Head of caudate nucleus (tissue), 42 donors: ENCODE measurements around the gene FRYL.
"Not testable (repeated sequence)": the region's sequence is repeated elsewhere in the genome, so short reads cannot be mapped to it uniquely, and the experiment has no call there.

Experiments used
- DNase-seq, 42 donors: peaks; one replicate each; pipeline versions ENCODE4 v3.0.0 to v3.0.0-alpha.2; 2020 to 2021; ENCODE audit warnings: mixed read lengths in 7 of 42
- intact Hi-C: fragments of 100-400 bp; cut with DNase I; formaldehyde crosslinking; loops from one replicate; pipeline ENCODE4 v1.15.0; 2022

The FRYL gene

DNA sequence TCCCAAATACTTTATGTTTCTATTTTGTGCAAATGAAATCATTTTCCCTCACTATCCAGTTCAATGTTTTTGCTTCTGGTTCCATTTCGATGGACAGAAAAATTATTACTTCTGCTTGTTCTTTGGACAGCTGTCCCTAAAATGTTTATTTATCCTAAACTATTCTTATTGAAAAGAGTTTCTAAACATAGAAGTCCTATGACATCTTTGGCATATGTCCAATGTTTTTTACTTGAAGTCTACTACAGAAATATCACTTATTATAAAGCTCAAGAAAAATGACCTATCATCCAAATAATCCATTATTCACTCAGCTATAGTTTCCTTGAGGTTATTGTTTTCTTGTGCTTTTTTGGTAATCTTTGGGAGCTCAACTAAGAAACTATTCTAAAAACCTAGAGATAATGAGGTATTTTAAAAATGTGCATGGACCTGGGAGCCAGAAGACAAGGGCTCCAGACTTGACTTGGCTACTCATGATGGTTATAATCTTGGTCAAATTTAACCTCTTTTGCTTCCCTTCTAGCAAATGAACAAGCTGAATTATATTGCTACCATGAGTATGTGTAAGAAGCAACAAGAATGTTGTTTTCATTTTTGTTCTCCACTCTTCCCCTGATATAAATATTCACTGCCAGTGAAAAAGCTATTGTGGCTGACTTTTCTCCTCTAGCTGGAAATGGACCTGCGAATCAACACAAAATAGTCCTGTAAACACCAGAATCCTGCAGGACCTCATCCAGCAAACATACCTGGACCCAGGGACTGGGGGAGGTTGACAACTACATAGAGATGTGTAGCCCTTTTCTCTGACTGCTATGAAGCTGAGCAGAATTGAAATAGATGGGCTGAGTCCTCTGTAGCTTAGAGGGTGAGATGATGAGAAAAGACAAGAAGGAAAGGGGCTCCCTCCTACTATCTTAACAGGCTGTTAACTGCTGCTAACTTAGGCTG is 137.4 kb downstream of the FRYL start:
- no peak for DNase-seq
- intact Hi-C loops: no loop called here

- DNase-seq: no peak
Observed at GRCh38 chr4:48641401-48641800, 138.7 kb downstream of the FRYL start.

DNA sequence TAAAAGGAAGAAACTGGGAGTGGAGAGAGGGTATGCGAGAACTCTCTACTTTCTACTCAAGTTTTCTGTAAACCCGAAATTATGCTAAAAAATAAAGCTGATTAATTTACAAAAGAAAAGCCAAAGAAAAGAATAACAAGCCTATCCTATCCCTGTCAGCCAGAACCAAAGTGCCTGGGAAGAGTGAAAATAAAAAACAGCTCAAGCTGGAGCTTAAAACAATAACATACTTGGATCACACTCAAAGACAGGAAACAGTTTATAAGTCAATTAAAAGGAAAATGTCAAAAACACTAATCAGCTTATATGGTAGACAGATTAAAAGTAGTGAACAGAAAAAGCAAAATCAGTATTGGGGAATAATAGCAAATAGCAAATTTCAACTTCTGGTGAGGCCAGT is 139.4 kb downstream of the FRYL start:
- no peak for DNase-seq
- intact Hi-C loops: no loop called here

More at GRCh38 chr4:48641401-48641800, 138.7 kb downstream of the FRYL start:
- intact Hi-C loops: no loop called here

- intact Hi-C loops: no loop called here
- DNase-seq: no peak
Observed at GRCh38 chr4:48640225-48640624, 139.9 kb downstream of the FRYL start.

DNA sequence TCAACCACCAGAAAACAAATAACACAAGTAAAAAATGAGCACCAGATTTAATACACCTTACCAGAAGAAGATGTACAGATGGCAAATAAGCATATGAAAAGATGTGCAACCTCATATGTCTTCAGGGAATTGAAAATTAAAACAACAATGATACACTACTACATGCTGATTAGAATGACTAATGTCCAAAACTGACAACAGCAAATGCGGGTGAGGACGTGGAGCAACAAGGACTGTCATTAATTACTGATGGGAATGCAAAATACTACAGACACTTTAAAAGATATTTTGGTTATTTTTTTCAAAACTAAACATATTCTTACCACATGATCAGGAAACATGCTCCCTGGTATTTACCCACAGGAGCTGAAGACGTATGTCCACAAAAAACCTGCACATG is 140.3 kb downstream of the FRYL start:
- DNase-seq: no peak
- intact Hi-C loops: no loop called here

- DNase-seq, intact Hi-C loops: not testable (repeated sequence)
Observed at GRCh38 chr4:48638586-48638985, 141.5 kb downstream of the FRYL start.

DNA sequence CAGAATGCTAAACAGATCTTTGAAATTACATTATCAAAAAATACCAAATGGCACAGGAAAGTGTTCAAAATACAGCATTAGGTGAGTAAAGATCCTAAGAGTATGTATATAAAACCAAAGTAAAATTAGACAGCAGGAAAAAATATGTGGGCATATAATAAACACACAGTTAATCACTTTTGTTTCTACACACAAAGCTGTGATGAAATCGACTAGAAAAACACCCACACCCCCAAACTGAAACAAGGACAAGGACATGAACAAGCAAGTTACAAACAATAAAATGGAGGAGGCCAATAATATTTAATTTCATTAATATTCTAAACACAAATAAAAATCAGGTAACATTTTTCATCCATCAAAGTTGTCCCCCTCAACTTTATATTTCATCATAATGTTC is 143.2 kb downstream of the FRYL start:
- DNase-seq: no peak
- intact Hi-C loops: no loop called here

GRCh38 chr4:48635980-48636379 is 144.1 kb downstream of the FRYL start:
- intact Hi-C loops: no loop called here

GRCh38 chr4:48635310-48635709 is 144.8 kb downstream of the FRYL start:
- intact Hi-C loops: no loop called here
- DNase-seq: peak in 10 of 42 donors; percentile 7 to 64 (median 26)

More at GRCh38 chr4:48635980-48636379, 144.1 kb downstream of the FRYL start:
- DNase-seq: no peak

GRCh38 chr4:48634688-48635308 is 145.3 kb downstream of the FRYL start:
- intact Hi-C loops: no loop called here

GRCh38 chr4:48633657-48634056 is 146.4 kb downstream of the FRYL start:
- no peak for DNase-seq
- intact Hi-C loops: no loop called here

More at GRCh38 chr4:48634688-48635308, 145.3 kb downstream of the FRYL start:
- DNase-seq: no peak

DNA sequence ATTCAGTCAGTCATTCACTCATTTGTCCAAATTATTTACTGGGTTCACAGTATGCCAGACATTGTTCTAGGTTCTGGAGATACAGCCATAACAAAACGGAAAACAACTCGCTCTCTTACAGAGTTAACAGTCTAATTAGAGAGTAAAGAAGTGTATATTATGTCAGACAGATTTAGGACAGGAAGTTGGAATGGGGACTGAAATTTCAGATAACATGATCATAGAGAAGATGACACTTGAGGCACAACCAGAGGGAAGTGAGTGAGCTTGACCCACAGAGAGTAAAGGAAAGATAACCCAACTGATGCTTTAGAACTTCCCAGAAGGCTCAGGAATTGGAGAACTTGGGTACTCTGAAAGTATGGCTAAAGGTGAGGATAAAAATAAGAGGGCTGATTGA is 150.6 kb downstream of the FRYL start:
- no peak for DNase-seq
- intact Hi-C loops: no loop called here

DNA sequence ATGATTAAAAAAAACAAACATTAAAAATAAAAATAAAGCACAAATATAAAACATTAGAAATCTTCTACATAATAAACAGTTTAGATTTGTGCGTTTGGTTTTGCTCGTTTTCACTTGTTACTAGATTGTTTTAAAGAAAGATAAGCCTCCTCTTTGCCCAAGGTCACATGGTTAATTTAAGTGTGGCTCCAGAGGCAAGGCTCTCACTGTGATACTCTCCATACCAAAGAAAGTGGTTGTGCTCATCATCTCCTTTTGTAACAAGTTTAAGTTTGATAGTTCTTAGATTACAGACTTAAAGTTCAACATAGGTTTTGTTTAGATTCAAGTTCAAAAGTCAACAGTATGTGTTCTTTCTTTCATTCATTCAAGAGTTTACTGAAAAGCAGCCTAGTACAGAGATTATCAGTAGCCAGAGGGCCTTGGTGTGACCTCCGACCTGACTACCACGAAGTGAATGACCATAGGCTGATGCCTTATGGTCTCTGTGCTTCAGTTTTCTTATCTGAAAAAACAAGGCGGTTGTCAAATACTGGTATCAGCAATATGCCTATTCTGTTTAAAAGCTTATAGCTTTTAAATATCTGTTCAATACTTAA is 156.8 kb downstream of the FRYL start:
- intact Hi-C loops: no loop called here

GRCh38 chr4:48620831-48621230 is 159.2 kb downstream of the FRYL start:
- intact Hi-C loops: no loop called here
- DNase-seq: no peak

More for the DNA sequence above, 156.8 kb downstream of the FRYL start:
- DNase-seq: no peak

DNA sequence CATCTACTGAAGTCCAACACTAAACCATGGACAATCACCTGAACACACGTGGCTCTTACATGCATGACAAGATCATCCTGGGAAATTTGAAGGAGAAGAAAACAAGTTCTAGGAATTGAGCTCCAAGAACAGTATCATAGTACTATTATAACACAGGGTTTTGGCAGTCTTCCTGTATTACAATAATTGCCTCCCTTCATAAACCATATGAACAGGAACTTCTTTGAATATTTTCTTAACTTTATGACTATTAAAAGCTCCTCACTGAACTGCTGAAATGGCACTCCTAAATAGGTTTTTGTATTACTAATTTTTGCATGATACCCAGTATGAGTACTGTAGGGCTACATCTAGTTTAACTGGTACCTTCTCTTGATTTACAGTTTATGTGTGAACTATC is 160.0 kb downstream of the FRYL start:
- DNase-seq: no peak
- intact Hi-C loops: no loop called here

DNA sequence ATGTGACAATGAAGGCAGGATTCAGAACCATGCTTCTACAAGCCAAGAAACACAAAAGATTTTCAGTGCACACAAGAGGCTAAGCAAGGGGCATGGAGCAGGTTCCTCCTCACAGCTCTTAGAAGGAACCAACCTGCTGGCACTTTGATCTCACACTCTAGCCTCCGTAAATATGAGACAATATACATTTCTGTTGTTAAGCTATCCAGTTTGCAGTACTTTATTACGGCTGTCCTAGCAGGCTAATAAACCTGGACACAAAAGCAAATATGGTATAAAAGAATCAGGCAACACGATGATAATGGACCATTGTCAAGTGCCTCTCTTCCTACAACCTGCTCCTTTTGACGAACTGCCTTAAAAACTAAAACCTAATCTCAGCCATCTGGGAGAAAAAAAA is 175.6 kb downstream of the FRYL start:
- intact Hi-C loops: no loop called here
- DNase-seq: no peak

GRCh38 chr4:48604041-48604440 is 176.0 kb downstream of the FRYL start:
- no peak for DNase-seq
- intact Hi-C loops: no loop called here

DNA sequence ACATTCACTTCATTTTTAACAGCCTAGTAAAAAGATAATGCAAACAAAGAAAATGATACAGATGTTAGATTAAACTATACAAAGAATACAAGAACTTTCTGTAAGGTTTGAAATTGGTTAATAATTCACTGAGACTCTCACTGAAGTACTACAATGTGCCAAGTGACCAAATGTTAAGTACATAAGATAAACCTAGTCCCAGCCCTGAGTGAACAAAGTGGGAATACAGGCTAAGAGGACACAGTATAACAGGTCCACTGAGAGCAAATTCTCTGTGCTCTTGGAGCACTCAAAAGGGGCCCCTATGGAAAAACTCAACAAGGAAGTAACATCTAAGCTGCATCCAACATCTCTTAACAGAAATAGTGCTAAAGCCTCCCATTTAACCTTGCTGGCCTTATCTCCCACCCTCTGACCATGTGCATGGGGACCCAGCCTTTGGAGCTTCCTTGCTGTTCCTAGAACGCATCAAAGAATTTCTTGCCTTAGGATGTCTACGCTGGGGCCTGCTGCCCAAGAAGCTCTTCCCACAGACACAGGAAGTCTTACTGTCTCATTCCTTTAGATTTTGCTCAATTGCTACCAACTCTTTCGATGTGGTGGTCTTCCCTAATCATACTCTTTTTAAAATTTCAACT is 176.6 kb downstream of the FRYL start:
- intact Hi-C loops: no loop called here
- DNase-seq: no peak

GRCh38 chr4:48602763-48603162 is 177.3 kb downstream of the FRYL start:
- intact Hi-C loops: no loop called here
- no peak for DNase-seq

DNA sequence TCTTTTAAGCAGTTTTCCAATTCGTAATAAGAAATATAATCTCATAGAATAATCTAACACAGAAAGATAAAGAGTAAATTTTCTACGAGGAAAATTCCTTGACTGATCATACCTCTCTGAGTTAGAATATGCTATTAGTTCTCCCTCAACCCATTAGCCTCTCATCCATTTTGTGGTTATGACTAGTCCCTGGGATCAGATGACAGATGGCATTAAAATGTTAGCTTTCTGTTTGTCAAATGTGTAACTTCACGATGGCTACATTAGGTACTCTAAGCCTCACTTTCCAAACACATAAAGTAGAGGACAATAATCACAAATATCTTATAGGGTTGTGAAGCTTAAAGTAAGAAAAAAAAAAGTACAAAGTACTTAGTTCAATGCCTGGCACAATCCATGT is 177.9 kb downstream of the FRYL start:
- no peak for DNase-seq
- intact Hi-C loops: no loop called here
